RWPE2 (cell line): ENCODE data around the gene ATAD3B.

Experiments used
- ATAC-seq: fragments of 200-7000 bp; cut with Tn5 transposase; 3 replicates; pipeline ENCODE4 v1.9.1; 2021; ENCODE audit warnings: low read depth
- DNase-seq: peaks from one replicate; pipeline ENCODE4 v3.0.0-alpha.2; 2020; ENCODE audit warnings: low spot score
- H3K27ac ChIP-seq: fragments of 450-650 bp; 2 replicates; pipeline ENCODE4 v1.5.1; 2017; ENCODE audit warnings: mild to moderate bottlenecking; ENCODE audit not compliant: poor library complexity, severe bottlenecking
- H3K27me3 ChIP-seq: fragments of 250-450 bp; sonication (Bioruptor Pico); 2 replicates; pipeline ENCODE4 v1.5.1; 2021; ENCODE audit warnings: mild to moderate bottlenecking, moderate library complexity; ENCODE audit not compliant: insufficient read depth, poor library complexity, severe bottlenecking
- H3K36me3 ChIP-seq: fragments of 250-450 bp; sonication (Bioruptor Pico); 2 replicates; pipeline ENCODE4 v1.5.1; 2020; ENCODE audit warnings: low read depth, mild to moderate bottlenecking, moderate library complexity
- H3K4me1 ChIP-seq: fragments of 250-450 bp; sonication (Bioruptor Pico); 2 replicates; pipeline ENCODE4 v1.5.1; 2021; ENCODE audit warnings: mild to moderate bottlenecking, moderate library complexity; ENCODE audit not compliant: insufficient read depth, poor library complexity, severe bottlenecking
- H3K4me3 ChIP-seq: fragments of 250-450 bp; sonication (Bioruptor Pico); 2 replicates; pipeline ENCODE4 v1.5.1; 2021; ENCODE audit warnings: mild to moderate bottlenecking, moderate library complexity; ENCODE audit not compliant: severe bottlenecking
- H3K9me3 ChIP-seq: fragments of 250-450 bp; sonication (Bioruptor Pico); 2 replicates; pipeline ENCODE4 v1.5.1; 2021; ENCODE audit warnings: mild to moderate bottlenecking, moderate library complexity; ENCODE audit not compliant: severe bottlenecking
- TF ChIP-seq, protein P1 (sequence below): fragments of 450-650 bp; IDR thresholded peaks from one replicate; pipeline ENCODE4 v1.5.1; 2017; ENCODE audit warnings: mild to moderate bottlenecking, moderate library complexity; ENCODE audit not compliant: poor library complexity, severe bottlenecking

The ATAD3B gene

GRCh38 chr1:1433804-1434130 lies 37.8 kb upstream of the ATAD3B start:
- Histone ChIP-seq H3K36me3 (no peaks in the 10 kb centered on the region), H3K27me3 (no peaks in the 10 kb centered on the region), H3K4me3 (no peak overlapping the region), H3K27ac (peak overlapping the region; percentile 29), H3K4me1 (peaks cover 9% of the 10 kb centered on the region), H3K9me3 (no peaks in the 10 kb centered on the region)
- TF ChIP-seq, protein P1, sequence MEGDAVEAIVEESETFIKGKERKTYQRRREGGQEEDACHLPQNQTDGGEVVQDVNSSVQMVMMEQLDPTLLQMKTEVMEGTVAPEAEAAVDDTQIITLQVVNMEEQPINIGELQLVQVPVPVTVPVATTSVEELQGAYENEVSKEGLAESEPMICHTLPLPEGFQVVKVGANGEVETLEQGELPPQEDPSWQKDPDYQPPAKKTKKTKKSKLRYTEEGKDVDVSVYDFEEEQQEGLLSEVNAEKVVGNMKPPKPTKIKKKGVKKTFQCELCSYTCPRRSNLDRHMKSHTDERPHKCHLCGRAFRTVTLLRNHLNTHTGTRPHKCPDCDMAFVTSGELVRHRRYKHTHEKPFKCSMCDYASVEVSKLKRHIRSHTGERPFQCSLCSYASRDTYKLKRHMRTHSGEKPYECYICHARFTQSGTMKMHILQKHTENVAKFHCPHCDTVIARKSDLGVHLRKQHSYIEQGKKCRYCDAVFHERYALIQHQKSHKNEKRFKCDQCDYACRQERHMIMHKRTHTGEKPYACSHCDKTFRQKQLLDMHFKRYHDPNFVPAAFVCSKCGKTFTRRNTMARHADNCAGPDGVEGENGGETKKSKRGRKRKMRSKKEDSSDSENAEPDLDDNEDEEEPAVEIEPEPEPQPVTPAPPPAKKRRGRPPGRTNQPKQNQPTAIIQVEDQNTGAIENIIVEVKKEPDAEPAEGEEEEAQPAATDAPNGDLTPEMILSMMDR, result no peak
- ATAC-seq, result no peak
- DNase-seq, result no peak

DNA sequence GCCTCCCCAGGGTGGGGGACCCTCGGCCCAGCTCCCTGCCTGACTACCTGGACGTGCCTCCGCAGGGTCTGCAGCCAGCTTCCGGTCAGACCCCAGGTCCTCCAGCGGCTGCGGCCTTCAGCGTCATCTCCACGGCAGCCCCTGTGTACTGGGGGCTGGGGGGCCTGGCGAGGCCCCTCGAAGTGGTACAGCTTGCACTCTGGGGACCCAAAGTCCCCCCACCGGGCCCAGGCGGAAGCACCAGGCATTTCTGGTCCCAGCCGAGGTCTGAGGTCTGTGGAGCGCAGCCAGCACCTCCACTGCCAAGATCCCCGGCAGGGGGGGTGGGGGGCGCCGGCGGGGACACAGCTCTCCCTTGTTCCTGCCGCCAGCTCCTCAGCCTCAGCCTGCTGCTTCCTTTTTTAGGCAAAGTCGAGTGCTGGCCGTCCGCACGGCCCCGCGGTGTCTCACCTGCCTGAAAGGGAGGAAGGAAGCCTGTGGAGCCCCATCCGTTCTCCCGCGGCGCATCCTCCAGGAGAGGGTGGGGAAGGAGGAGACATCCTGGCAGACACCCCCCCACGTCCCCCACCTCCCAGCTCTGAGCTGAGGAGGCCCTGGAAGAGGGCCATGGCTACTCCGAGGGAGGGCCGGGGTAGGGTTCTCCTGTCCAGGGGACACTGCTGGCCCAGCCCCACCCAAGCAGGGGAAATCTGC lies 37.3 kb upstream of the ATAD3B start:
- TF ChIP-seq, protein P1, result no peak
- no peaks in the 10 kb centered on the region for H3K27me3 ChIP-seq
- H3K4me1 ChIP-seq, result peaks cover 9% of the 10 kb centered on the region
- H3K9me3 ChIP-seq, result no peaks in the 10 kb centered on the region
- no peak overlapping the region for H3K4me3 ChIP-seq
- ATAC-seq, result no peak
- no peaks in the 10 kb centered on the region for H3K36me3 ChIP-seq
- DNase-seq, result no peak
- H3K27ac ChIP-seq, result peak overlapping the region; percentile 29

GRCh38 chr1:1434824-1435105 lies 36.8 kb upstream of the ATAD3B start:
- H3K4me1 ChIP-seq, result peaks cover 9% of the 10 kb centered on the region

GRCh38 chr1:1435106-1435903 lies 36.3 kb upstream of the ATAD3B start, which contains the start of gene VWA1:
Gene VWA1, plus strand, starts transcription at chr1:1435690. Its CDS starts 59 bp downstream, at chr1:1435749.
- TF ChIP-seq, protein P1, result no peak
- Histone ChIP-seq H3K36me3 (no peaks in the 10 kb centered on the region), H3K9me3 (no peaks in the 10 kb centered on the region), H3K27me3 (no peaks in the 10 kb centered on the region), H3K4me1 (peaks cover 9% of the 10 kb centered on the region), H3K4me3 (peak within 1 kb of the TSS; percentile 45), H3K27ac (no peak within 1 kb of the TSS)
- DNase-seq, result peak; percentile 66
- peak; percentile 61 for ATAC-seq

More at GRCh38 chr1:1434824-1435105, 36.8 kb upstream of the ATAD3B start:
- Histone ChIP-seq H3K36me3 (no peaks in the 10 kb centered on the region), H3K27ac (no peak overlapping the region), H3K4me3 (no peak overlapping the region), H3K9me3 (no peaks in the 10 kb centered on the region), H3K27me3 (no peaks in the 10 kb centered on the region)
- DNase-seq, result no peak
- ATAC-seq, result no peak
- TF ChIP-seq, protein P1, result no peak
